Brain microvascular endothelial cell (primary cell): ENCODE data around the gene SPATC1L.

ENCODE experiments used
- DNase-seq: peaks from one replicate; pipeline ENCODE4 v3.0.0-alpha.2; 2020
- H3K27ac ChIP-seq: fragments of 250-450 bp; sonication (Bioruptor Pico); 2 replicates; pipeline ENCODE4 v1.5.1; 2020; ENCODE audit warnings: mild to moderate bottlenecking, moderate library complexity
- H3K27me3 ChIP-seq: fragments of 250-450 bp; sonication (Bioruptor Pico); replicated peaks from 2 replicates; pipeline ENCODE4 v1.5.1; 2020; ENCODE audit warnings: mild to moderate bottlenecking
- H3K36me3 ChIP-seq: fragments of 250-450 bp; sonication (Bioruptor Pico); replicated peaks from 2 replicates; pipeline ENCODE4 v1.5.1; 2020; ENCODE audit warnings: mild to moderate bottlenecking
- H3K4me3 ChIP-seq: 2 replicates; pipeline ENCODE4 v1.5.1; 2011; ENCODE audit warnings: low read depth, mild to moderate bottlenecking, control low read depth, low read length, moderate library complexity
- in situ Hi-C: cut with HindIII; loops from 2 replicates; pipeline ENCODE4 v1.10.0; 2017; ENCODE audit warnings: low sequenced_read_pairs, low pct_ligation_motif_present
- TF ChIP-seq, protein P1 (sequence below): IDR thresholded peaks from 2 replicates; pipeline ENCODE4 v1.5.1; 2011; ENCODE audit warnings: low read depth, mild to moderate bottlenecking, moderate library complexity, low read length, control low read depth, inconsistent platforms; ENCODE audit errors: missing control alignments

Gene SPATC1L

DNA sequence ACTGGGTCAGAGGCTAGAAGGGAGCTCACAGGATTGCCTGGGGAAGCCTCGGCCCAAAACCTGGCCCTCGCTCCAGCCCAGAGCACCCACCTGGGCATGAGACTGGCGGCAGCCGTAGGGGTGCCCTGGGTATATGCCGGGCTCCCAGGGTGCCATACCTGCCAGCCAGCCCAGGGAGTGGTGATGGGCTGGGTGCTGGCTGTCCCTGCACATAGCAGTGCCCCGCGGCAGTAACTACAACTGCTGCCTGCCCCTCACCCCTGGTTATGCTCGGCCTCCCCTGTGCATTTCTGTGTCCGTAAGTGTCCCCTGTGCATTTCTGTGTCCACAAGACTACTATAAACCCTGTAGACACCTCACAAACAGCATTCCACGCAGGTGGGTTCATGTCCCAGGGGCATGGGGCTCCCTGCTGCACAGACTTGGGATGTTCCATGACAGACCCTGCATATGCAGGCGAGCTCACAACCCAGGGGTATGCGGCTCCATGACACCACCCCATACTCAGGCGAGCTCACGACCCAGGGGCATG lies 5.8 kb upstream of the SPATC1L start:
- Histone ChIP-seq H3K27me3 (no peaks in the 10 kb centered on the region), H3K4me3 (no peak overlapping the region), H3K36me3 (peaks cover 31% of the 10 kb centered on the region), H3K27ac (no peak overlapping the region)
- TF ChIP-seq, protein P1, sequence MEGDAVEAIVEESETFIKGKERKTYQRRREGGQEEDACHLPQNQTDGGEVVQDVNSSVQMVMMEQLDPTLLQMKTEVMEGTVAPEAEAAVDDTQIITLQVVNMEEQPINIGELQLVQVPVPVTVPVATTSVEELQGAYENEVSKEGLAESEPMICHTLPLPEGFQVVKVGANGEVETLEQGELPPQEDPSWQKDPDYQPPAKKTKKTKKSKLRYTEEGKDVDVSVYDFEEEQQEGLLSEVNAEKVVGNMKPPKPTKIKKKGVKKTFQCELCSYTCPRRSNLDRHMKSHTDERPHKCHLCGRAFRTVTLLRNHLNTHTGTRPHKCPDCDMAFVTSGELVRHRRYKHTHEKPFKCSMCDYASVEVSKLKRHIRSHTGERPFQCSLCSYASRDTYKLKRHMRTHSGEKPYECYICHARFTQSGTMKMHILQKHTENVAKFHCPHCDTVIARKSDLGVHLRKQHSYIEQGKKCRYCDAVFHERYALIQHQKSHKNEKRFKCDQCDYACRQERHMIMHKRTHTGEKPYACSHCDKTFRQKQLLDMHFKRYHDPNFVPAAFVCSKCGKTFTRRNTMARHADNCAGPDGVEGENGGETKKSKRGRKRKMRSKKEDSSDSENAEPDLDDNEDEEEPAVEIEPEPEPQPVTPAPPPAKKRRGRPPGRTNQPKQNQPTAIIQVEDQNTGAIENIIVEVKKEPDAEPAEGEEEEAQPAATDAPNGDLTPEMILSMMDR: no peak
- in situ Hi-C loops: no loop called here
- DNase-seq: no peak

DNA sequence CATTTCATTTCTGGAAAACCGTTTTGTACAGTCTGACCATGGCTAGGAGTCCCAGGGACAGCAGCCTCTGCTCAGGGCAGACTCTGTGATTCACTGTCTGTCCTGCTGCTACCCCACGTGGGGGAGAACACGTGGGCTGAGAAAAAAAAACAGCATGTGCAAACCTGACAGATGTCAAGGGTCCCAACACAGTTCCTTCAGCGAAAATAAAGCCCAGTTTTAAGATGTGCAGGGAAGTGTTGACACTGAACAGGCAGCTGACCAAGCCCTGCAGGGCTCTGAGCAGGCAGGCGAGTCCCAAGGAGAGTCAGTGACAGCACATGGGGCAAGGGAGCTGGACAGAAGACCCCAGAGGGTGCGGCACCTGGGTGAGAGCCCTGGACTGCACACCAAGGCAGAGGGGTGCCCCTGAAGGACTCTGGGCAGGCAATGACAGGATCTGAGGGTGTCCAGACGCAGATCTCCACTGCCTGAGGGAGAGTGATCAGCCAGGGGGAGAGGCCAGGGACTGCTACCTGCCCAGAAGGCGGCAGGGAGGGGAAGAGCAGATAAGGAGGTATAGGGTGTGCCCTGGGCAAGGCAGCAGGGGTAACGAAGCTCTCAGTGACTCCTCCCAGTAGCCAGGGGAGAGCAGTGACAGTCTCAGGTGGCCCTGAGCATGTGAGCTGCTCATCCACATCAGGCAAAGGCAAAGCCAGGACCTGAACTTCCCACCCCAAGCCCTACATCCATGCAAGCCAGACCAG lies 5.1 kb upstream of the SPATC1L start:
- in situ Hi-C loops: no loop called here
- TF ChIP-seq, protein P1: no peak
- H3K27ac ChIP-seq: peak overlapping the region; percentile 32

DNA sequence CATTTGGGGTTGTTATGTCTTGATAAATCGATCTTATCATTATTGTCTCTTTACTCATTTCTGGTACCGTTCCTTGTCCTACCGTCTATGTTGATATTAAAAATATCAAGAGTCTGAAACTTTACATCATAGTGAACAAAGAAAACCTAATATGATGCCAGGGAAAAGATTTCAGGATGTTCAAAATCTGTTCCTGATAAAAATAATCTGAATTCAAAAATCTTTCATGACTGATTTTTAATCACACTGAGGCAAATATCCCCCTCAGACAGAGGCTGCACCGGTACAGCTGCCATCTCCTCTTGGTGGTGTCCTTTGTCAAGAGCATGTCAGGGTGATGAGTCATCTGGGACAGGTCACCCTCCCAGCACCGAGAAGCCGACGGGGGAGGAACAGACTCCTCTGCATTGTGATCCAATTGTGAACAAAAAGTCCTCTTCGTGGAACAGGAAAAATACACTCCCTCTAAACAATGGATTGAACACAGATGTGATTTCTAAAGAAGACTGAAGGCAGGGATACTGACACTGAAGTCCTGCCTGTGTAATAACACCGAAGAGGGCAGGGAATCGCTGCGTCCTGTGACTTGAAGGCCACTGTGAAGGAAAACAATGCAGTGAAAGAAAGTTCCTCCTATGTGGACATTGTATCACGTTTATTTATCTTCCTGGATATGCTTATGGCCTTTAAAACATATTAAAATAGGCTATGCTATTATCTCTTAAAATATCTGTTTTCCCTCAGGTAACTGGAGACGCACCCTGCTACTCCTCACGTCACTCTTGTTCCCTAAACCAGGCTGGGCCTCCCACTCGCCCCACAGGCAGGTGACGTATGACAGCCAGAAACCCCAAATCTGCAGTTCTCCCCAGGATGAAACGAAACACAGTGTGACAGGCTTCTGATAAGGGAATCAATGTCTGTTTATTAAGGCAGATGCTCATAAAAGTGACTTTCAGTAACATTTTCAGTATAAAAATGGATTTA lies 4.3 kb upstream of the SPATC1L start:
- in situ Hi-C loops: no loop called here
- DNase-seq: peak; percentile 52
- Histone ChIP-seq H3K27ac (peak overlapping the region; percentile 32), H3K27me3 (no peaks in the 10 kb centered on the region), H3K36me3 (peaks cover 18% of the 10 kb centered on the region), H3K4me3 (no peak overlapping the region)
- TF ChIP-seq, protein P1: no peak

More for the DNA sequence above, 5.1 kb upstream of the SPATC1L start:
- H3K27me3 ChIP-seq: no peaks in the 10 kb centered on the region
- H3K4me3 ChIP-seq: no peak overlapping the region
- DNase-seq: peak; percentile 73
- H3K36me3 ChIP-seq: peaks cover 25% of the 10 kb centered on the region

DNA sequence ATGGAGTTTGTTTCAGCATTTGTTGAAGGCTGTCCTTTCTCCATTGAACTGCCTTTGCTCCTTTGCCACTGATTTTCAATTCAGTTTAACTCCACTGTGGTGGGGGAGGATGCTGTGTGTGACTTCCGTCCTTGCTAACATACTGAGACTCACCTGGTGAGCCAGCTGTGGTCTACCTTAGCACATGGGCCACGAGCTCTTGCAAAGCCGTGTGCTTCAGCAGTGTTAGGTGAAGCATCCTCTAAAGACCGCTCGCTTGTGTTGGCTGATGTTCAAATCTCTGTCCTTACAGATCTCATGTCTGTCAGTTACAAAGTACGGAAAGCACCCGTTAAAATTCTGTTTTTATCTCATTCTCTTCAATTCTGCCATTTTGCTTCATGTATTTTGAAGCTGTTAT lies 3.6 kb upstream of the SPATC1L start:
- Histone ChIP-seq H3K27me3 (no peaks in the 10 kb centered on the region), H3K27ac (no peak overlapping the region), H3K36me3 (peaks cover 18% of the 10 kb centered on the region), H3K4me3 (no peak overlapping the region)
- TF ChIP-seq, protein P1: no peak
- in situ Hi-C loops: no loop called here
- DNase-seq: no peak

DNA sequence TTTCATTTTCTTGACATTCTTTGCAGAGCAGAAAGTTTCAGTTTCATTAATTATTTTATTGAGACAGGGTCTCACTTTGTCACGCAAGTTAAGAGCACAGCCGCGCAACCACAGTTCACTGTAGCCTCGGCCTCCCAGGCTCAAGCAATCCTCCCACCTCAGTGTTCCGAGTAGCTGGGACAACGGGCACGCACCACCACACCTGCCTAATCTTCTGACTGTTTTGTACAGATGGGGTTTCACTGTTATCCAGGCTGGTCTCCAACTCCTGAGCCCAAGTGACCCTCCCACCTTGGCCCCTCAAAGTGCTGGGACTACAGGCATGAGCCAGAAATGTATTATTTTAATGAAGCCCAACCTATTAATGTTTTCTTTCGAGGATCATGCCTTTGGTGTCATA lies 3.0 kb upstream of the SPATC1L start:
- Histone ChIP-seq H3K27ac (no peak overlapping the region), H3K4me3 (no peak overlapping the region), H3K27me3 (no peaks in the 10 kb centered on the region), H3K36me3 (peaks cover 17% of the 10 kb centered on the region)
- in situ Hi-C loops: no loop called here
- TF ChIP-seq, protein P1: no peak
- no peak for DNase-seq
